Breast epithelium (tissue), 4 donors: Measurements from ENCODE around the gene C11orf98. TPM values are rescaled to one million over a fixed set of nuclear protein-coding genes. Genes with fewer than 3 reads are reported as not detected.

Experiments
- DNase-seq, 2 donors: peaks; one replicate each; pipeline ENCODE4 v3.0.0-alpha.2; 2019; ENCODE audit warnings: low spot score in 2 of 2
- H3K27ac ChIP-seq, 2 donors: fragments of 200-600 bp; sonication (generic) in 1 of 2; one replicate each; pipeline ENCODE4 v1.5.1; 2016 to 2019; ENCODE audit warnings: mild to moderate bottlenecking in 1 of 2
- H3K27me3 ChIP-seq, 2 donors: fragments of 200-600 bp; sonication (generic) in 1 of 2; one replicate each; pipeline versions ENCODE4 v1.5.1 to v1.6.0; 2017 to 2019; ENCODE audit warnings: control low read depth in 1 of 2, mild to moderate bottlenecking in 1 of 2
- H3K36me3 ChIP-seq: fragments of 200-600 bp; one replicate; pipeline ENCODE4 v1.5.1; 2019
- H3K4me1 ChIP-seq, 2 donors: fragments of 200-600 bp; sonication (generic); one replicate each; pipeline ENCODE4 v1.5.1; 2016 to 2019; ENCODE audit warnings: control low read depth in 1 of 2
- H3K4me3 ChIP-seq, 3 donors: fragments of 200-600 bp; sonication (generic); 1 replicate in 2 of 3; 2 replicates in 1 of 3; pipeline ENCODE4 v1.5.1; 2016 to 2019; ENCODE audit warnings: mild to moderate bottlenecking in 3 of 3, moderate library complexity in 2 of 3
- H3K9me3 ChIP-seq, 2 donors: fragments of 200-600 bp; sonication (generic) in 1 of 2; one replicate each; pipeline ENCODE4 v1.5.1; 2016 to 2019; ENCODE audit warnings: control low read depth in 1 of 2
- POLR2A ChIP-seq: fragments of 450-650 bp; IDR thresholded peaks from one replicate; pipeline ENCODE4 v1.6.1; 2016; ENCODE audit warnings: antibody characterized with exemption, mild to moderate bottlenecking, moderate library complexity
- POLR2AphosphoS5 ChIP-seq, 3 donors: sonication (generic); formaldehyde crosslinking; IDR thresholded peaks; one replicate each; pipeline ENCODE4 v1.6.1; 2017; ENCODE audit warnings: antibody characterized with exemption in 3 of 3
- intact Hi-C: fragments of 100-400 bp; cut with DNase I; formaldehyde crosslinking; loops from one replicate; pipeline ENCODE4 v1.15.1; 2023; ENCODE audit warnings: low total_unique reads
- total RNA-seq, 3 donors: library from RNA; depleted of rRNA; stranded (reverse); fragments of >200 nt; gene quantifications; one replicate each; pipeline ENCODE4 v1.1.0, GENCODE V29; 2016
- TF ChIP-seq, protein P1 (sequence below), 3 donors: fragments of 450-650 bp; IDR thresholded peaks; one replicate each; pipeline ENCODE4 v1.5.1; 2016 to 2017; ENCODE audit warnings: antibody characterized with exemption in 3 of 3, mild to moderate bottlenecking in 3 of 3, moderate library complexity in 3 of 3

C11orf98 gene
- total RNA-seq: 10 to 100 TPM; 22.9 to 42.9 (median 25.2) TPM

DNA sequence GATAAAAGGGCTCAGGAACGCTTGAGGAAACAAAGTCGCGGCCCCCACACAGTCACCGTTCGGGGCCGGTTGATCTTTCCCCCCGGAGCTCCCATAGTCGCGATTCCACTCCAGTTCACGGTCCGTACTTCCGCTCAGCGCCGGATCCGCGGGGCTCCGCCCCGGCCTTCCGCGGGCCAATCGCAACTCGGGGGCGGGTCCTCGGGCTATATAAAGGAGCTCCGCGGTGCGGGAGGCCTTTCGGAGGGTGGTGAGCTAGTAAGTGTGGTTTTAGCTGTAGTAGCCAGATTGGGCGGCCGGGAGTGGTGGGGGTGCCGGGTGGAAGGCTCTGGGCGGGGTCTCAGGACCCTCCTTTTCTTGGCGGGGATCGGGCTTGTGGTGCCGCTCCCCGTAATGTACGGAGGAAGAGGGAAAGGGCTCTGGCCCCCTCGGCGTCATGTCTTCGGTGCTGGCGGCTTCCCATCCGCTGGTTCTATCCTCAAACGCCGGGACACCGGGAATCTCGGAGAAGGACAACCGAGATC lies at the start of gene C11orf98, which contains the start of gene CSKMT:
TSS of gene C11orf98 (minus strand) at position 136 of the 524 bp plus-strand sequence. CDS start at position 95, 41 bp downstream.
TSS of gene CSKMT (plus strand) at position 238 of the 524 bp plus-strand sequence. CDS start 568 bp downstream, outside the sequence.
- intact Hi-C loops: no loop called here
- peak within 1 kb of the TSS; percentile 89 to 93 for H3K27ac ChIP-seq
- no peaks in the 10 kb centered on the region for H3K36me3 ChIP-seq
- H3K27me3 ChIP-seq: no peaks in the 10 kb centered on the region
- H3K4me3 ChIP-seq: peak within 1 kb of the TSS; percentile 62 to 85 (median 83)
- peaks cover 8 to 19% of the 10 kb centered on the region in 2 donors for H3K4me1 ChIP-seq
- peak; percentile 97 to 99 (median 99) for TF ChIP-seq POLR2AphosphoS5 (IDR thresholded peaks at IDR 0.05)
- TF ChIP-seq, protein P1, sequence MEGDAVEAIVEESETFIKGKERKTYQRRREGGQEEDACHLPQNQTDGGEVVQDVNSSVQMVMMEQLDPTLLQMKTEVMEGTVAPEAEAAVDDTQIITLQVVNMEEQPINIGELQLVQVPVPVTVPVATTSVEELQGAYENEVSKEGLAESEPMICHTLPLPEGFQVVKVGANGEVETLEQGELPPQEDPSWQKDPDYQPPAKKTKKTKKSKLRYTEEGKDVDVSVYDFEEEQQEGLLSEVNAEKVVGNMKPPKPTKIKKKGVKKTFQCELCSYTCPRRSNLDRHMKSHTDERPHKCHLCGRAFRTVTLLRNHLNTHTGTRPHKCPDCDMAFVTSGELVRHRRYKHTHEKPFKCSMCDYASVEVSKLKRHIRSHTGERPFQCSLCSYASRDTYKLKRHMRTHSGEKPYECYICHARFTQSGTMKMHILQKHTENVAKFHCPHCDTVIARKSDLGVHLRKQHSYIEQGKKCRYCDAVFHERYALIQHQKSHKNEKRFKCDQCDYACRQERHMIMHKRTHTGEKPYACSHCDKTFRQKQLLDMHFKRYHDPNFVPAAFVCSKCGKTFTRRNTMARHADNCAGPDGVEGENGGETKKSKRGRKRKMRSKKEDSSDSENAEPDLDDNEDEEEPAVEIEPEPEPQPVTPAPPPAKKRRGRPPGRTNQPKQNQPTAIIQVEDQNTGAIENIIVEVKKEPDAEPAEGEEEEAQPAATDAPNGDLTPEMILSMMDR (IDR thresholded peaks at IDR 0.05): no peak
- TF ChIP-seq POLR2A: peak; percentile 98
- no peaks in the 10 kb centered on the region for H3K9me3 ChIP-seq
- DNase-seq: peak; percentile 93 to 97

DNA sequence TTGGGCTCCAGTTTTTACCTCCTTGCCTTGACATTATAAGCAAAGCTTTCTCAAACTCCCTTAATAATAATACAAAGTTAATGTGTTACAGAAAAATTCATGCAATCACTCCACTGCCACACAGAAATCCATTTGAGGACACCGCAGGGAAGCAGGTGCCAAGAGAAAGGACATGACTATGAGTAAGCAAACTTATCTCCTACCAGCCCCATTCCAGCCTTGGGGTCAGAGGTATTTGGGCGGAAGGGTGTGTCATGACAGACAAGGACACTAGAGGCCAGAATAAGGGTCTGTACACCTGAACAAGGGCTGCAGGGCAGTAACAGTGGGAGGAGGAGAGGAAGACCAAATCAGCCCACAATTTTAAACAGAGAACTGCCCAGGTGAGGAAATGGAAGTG lies 48.3 kb upstream of the C11orf98 start:
- Histone ChIP-seq H3K9me3 (no peaks in the 10 kb centered on the region), H3K4me1 (peaks cover 0 to 14% of the 10 kb centered on the region in 2 donors), H3K36me3 (no peaks in the 10 kb centered on the region), H3K27ac (peak overlapping the region in 1 of 2 donors; percentile 4), H3K4me3 (no peak overlapping the region), H3K27me3 (no peaks in the 10 kb centered on the region)
- intact Hi-C loops: no loop called here
- TF ChIP-seq, protein P1 (IDR thresholded peaks at IDR 0.05): no peak
- no peak for TF ChIP-seq POLR2AphosphoS5 (IDR thresholded peaks at IDR 0.05)
- TF ChIP-seq POLR2A: no peak
- no peak for DNase-seq

DNA sequence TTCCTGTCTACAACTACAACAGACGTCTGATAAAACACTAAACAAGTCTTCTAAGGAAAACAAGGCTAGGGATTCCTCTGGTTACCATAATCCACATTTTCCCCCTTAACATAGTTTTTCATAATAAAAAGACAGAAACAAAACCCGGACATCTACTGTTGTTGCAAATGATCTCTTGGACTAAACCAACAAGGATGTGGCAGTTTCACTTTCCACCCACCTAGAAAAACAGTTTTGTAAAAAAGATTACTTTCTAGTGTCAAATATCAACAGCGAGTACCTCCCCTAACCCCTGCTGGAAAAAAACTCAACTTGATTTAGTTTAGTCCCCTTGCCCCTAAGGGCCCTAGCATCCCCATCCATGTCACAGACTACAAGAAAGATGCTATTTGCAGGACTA lies 47.9 kb upstream of the C11orf98 start:
- intact Hi-C loops: no loop called here
- TF ChIP-seq POLR2AphosphoS5 (IDR thresholded peaks at IDR 0.05): no peak
- Histone ChIP-seq H3K36me3 (no peaks in the 10 kb centered on the region), H3K4me3 (no peak overlapping the region), H3K9me3 (no peaks in the 10 kb centered on the region), H3K27ac (no peak overlapping the region), H3K4me1 (peaks cover 0 to 16% of the 10 kb centered on the region in 2 donors), H3K27me3 (no peaks in the 10 kb centered on the region)
- DNase-seq: no peak

DNA sequence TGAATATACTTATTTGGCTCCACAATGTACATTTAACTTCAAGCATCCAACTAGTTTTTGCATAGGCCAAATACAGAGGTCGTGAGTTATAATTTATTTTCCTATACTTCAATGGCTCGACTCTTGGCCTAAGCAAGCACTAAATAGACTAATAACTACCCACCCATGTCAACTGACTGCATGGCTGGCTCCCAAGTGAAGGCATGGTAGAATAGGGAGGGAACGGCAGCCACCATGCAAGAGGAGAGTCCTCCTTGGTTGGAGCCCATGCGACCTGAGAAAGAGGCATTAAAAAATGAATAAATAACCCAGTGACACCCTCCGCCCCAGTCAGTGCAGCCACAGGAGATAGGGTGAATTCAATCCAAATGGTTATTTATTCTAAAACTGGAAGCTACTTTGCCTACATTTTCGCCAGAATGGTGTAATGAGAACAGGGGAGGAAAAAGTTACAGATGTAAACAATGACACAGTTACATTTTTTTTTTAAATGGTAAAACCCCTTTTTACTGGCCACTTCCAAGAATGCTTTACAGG lies 47.3 kb upstream of the C11orf98 start:
- intact Hi-C loops: no loop called here
- Histone ChIP-seq H3K27me3 (no peaks in the 10 kb centered on the region), H3K27ac (no peak overlapping the region), H3K4me3 (no peak overlapping the region), H3K9me3 (no peaks in the 10 kb centered on the region), H3K36me3 (no peaks in the 10 kb centered on the region), H3K4me1 (peaks cover 0 to 16% of the 10 kb centered on the region in 2 donors)
- DNase-seq: no peak
- no peak for TF ChIP-seq POLR2A

DNA sequence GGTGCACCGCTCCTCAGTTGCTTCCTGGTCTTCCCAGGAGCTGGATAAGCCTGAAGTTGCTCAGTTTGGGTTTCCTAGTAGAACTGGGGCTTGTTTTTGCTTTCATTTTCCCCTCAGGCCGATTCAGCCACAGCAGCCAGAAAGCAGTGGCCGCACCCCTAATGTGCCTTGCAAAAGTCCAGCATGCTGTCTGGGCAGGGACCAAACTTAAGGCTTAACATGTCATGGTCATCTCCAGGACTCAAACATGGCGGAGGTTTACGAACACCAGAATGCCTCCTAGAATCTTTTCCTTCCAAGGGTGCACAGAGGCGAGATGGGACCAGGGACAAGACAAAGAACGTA lies 45.0 kb upstream of the C11orf98 start:
- Histone ChIP-seq H3K4me3 (peak overlapping the region; percentile 62 to 85 (median 69)), H3K36me3 (no peaks in the 10 kb centered on the region), H3K4me1 (peaks cover 3 to 16% of the 10 kb centered on the region in 2 donors), H3K9me3 (no peaks in the 10 kb centered on the region), H3K27ac (peak overlapping the region; percentile 96), H3K27me3 (no peaks in the 10 kb centered on the region)
- TF ChIP-seq, protein P1 (IDR thresholded peaks at IDR 0.05): no peak
- TF ChIP-seq POLR2AphosphoS5 (IDR thresholded peaks at IDR 0.05) (no peak), POLR2A (no peak)
- DNase-seq: no peak
- intact Hi-C loops: no loop called here

DNA sequence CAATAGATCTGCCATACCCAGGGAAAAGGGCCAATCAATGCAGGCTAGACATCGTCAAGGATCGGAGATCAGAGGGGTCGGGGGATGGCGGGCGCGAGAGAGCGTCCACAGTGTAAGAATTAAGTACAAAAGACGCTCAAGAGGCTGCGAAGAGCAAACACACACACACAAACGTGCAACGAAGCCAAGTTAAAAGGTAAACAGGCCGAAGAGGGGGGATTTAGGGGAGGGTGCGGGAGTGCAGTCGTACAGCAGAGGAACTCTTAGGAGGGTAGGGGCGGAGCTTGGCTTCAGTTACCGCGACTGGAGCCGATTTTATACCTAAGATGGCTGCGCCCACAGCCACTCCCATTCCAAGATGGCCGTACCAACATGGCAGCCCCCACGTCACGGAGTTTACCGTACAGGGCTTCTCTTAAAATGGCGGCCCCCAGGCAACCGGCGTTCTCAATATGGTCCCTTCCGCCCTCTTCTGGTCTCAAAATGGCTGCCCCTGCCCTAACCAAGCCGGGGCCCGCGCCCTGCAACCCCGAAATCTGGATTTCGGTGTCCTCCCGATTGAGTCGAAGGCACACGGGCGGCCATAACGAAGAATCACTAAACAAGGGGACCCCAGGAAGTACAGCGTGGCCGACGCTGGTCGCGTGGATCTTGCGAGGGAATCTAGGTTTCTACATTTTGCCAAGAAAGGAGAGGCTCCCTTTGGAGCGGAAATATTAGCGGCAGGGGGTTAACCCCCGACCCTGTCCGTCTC lies 44.4 kb upstream of the C11orf98 start:
- Histone ChIP-seq H3K4me3 (peak overlapping the region; percentile 62 to 85 (median 69)), H3K27me3 (no peaks in the 10 kb centered on the region), H3K27ac (peak overlapping the region; percentile 96), H3K36me3 (no peaks in the 10 kb centered on the region), H3K4me1 (peaks cover 3 to 16% of the 10 kb centered on the region in 2 donors), H3K9me3 (no peaks in the 10 kb centered on the region)
- intact Hi-C loops: no loop called here
- TF ChIP-seq POLR2AphosphoS5 (IDR thresholded peaks at IDR 0.05) (peak; percentile 80 to 91 (median 84)), POLR2A (peak; percentile 89)
- TF ChIP-seq, protein P1 (IDR thresholded peaks at IDR 0.05): peak in 1 of 3 donors; percentile 6
- DNase-seq: peak; percentile 98 to 99
